Measurements from ENCODE around the gene WDR20.

- TF ChIP-seq CTCF (IDR thresholded peaks at IDR 0.05; ENCODE audit: low read depth, low read length, poor library complexity, severe bottlenecking) (no peak), EZH2phosphoT487 (IDR thresholded peaks at IDR 0.05; ENCODE audit: borderline replicate concordance, low read length) (no peak)
Measured at GRCh38 chr14:102138961-102139285, 774 bp upstream of the WDR20 start.
